Neural progenitor cell (in vitro differentiated cells): Measurements from ENCODE around the gene ASPRV1. TPM values are rescaled to one million over a fixed set of nuclear protein-coding genes. Genes with fewer than 3 reads are reported as not detected.

Source experiments
- DNase-seq: peaks from one replicate; pipeline ENCODE4 v3.0.0-alpha.2; 2016; ENCODE audit warnings: low spot score
- H2AFZ ChIP-seq: fragments of 200-600 bp; sonication (generic); replicated peaks from 2 replicates; pipeline ENCODE4 v1.6.1; 2016; ENCODE audit warnings: antibody characterized with exemption
- H3F3A ChIP-seq: fragments of 200-600 bp; sonication (generic); 2 replicates; pipeline ENCODE4 v1.6.1; 2016; ENCODE audit warnings: antibody characterized with exemption, low read depth
- H3K27ac ChIP-seq: fragments of 200-600 bp; sonication (generic); 2 replicates; pipeline ENCODE4 v1.5.1; 2016; ENCODE audit warnings: mild to moderate bottlenecking
- H3K27me3 ChIP-seq: fragments of 200-600 bp; sonication (generic); 2 replicates; pipeline ENCODE4 v1.6.1; 2016; ENCODE audit warnings: mild to moderate bottlenecking, moderate library complexity
- H3K36me3 ChIP-seq: fragments of 200-600 bp; sonication (generic); 2 replicates; pipeline ENCODE4 v1.5.1; 2016
- H3K4me1 ChIP-seq: fragments of 200-600 bp; sonication (generic); 2 replicates; pipeline ENCODE4 v1.6.1; 2016; ENCODE audit warnings: mixed run types
- H3K4me2 ChIP-seq: fragments of 200-600 bp; sonication (generic); 2 replicates; pipeline ENCODE4 v1.6.1; 2016
- H3K4me3 ChIP-seq: fragments of 200-600 bp; sonication (generic); 2 replicates; pipeline ENCODE4 v1.5.1; 2016
- H3K79me2 ChIP-seq: fragments of 200-600 bp; sonication (generic); 2 replicates; pipeline ENCODE4 v1.6.1; 2016; ENCODE audit warnings: low read depth
- H3K9ac ChIP-seq: fragments of 200-600 bp; sonication (generic); 2 replicates; pipeline ENCODE4 v1.6.1; 2016
- H3K9me3 ChIP-seq: fragments of 200-600 bp; sonication (generic); 2 replicates; pipeline ENCODE4 v1.5.1; 2016; ENCODE audit warnings: low read depth
- H4K20me1 ChIP-seq: fragments of 200-600 bp; sonication (generic); 2 replicates; pipeline ENCODE4 v1.6.1; 2016; ENCODE audit warnings: low read depth
- H3K27ac Mint-ChIP-seq: 3 replicates; pipeline ENCODE4 v1.8.0; 2021; ENCODE audit warnings: mixed read lengths
- H3K27me3 Mint-ChIP-seq: 2 replicates; pipeline ENCODE4 v1.8.0; 2022; ENCODE audit warnings: low read depth, mild to moderate bottlenecking, inconsistent platforms, moderate library complexity, mixed read lengths; ENCODE audit not compliant: insufficient read depth
- H3K36me3 Mint-ChIP-seq: 3 replicates; pipeline ENCODE4 v1.8.0; 2021; ENCODE audit warnings: mixed read lengths
- H3K4me1 Mint-ChIP-seq: 3 replicates; pipeline ENCODE4 v1.8.0; 2021; ENCODE audit warnings: mixed read lengths
- H3K4me3 Mint-ChIP-seq: 3 replicates; pipeline ENCODE4 v1.8.0; 2021; ENCODE audit warnings: mild to moderate bottlenecking, moderate library complexity, mixed read lengths
- H3K9me3 Mint-ChIP-seq: 3 replicates; pipeline ENCODE4 v1.8.0; 2020; ENCODE audit warnings: mixed read lengths
- EZH2 ChIP-seq: fragments of 200-600 bp; sonication (generic); IDR thresholded peaks from 2 replicates; pipeline ENCODE4 v1.6.1; 2017; ENCODE audit warnings: antibody characterized with exemption, mild to moderate bottlenecking, moderate library complexity
- EZH2phosphoT487 ChIP-seq: fragments of 200-600 bp; sonication (generic); IDR thresholded peaks from 2 replicates; pipeline ENCODE4 v1.6.1; 2017; ENCODE audit warnings: antibody characterized with exemption
- total RNA-seq: library from RNA; depleted of rRNA; stranded (reverse); fragments of >200 nt; gene quantifications from 2 replicates; pipeline ENCODE4 v1.2.3, GENCODE V29; 2015; ENCODE audit warnings: low replicate concordance
- TF ChIP-seq, protein P1 (sequence below): fragments of 200-600 bp; sonication (generic); IDR thresholded peaks from 2 replicates; pipeline ENCODE4 v1.5.1; 2017; ENCODE audit warnings: antibody characterized with exemption, mild to moderate bottlenecking

The ASPRV1 gene
- total RNA-seq, 1 donor from 2014 or later, result 0.30 TPM

DNA sequence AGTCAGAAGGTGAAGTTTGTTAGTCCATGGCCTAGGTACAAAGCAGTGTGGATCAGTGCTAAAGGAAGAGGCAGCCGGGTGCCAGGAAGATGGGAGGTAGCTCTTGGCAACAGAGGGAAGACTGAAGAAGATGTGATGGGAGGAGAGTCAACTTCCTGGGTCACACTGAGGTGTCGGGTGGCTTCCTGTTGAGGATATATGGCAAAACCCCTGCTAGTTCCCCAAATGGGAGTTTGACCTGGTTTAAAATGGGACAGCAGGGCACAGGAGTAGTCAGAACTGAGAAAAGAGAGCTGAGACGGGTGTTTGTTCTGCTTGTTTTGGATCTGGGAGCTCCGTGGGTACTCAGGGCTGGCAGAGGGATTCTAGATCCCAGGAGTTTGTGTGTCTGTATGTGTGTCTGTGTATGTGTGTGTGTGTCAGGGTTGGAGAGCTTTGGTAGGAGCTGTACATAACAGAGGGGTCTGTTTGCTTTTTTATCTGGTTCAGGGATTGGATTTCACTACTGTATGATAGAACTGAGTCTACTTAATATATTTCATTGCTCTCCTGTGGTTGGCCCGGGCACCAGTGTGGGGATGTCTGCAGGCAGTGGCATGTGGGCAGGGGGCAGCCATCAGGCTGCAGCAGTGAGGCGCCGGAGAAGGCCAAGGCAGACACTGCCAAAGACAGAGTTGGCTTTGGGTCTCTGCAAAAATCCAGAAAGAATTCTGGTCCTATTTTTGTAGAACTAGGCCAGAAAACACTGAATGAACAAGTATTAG, 29.4 kb downstream of the ASPRV1 start:
- TF ChIP-seq EZH2phosphoT487, result no peak
- TF ChIP-seq, protein P1, sequence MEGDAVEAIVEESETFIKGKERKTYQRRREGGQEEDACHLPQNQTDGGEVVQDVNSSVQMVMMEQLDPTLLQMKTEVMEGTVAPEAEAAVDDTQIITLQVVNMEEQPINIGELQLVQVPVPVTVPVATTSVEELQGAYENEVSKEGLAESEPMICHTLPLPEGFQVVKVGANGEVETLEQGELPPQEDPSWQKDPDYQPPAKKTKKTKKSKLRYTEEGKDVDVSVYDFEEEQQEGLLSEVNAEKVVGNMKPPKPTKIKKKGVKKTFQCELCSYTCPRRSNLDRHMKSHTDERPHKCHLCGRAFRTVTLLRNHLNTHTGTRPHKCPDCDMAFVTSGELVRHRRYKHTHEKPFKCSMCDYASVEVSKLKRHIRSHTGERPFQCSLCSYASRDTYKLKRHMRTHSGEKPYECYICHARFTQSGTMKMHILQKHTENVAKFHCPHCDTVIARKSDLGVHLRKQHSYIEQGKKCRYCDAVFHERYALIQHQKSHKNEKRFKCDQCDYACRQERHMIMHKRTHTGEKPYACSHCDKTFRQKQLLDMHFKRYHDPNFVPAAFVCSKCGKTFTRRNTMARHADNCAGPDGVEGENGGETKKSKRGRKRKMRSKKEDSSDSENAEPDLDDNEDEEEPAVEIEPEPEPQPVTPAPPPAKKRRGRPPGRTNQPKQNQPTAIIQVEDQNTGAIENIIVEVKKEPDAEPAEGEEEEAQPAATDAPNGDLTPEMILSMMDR, result no peak
- TF ChIP-seq EZH2, result no peak
- no peaks in the 10 kb centered on the region for H3K9me3 Mint-ChIP-seq
- no peak overlapping the region for H3K27ac Mint-ChIP-seq
- no peak overlapping the region for H3K27ac ChIP-seq
- H3K4me3 Mint-ChIP-seq, result no peak overlapping the region
- H3K4me1 Mint-ChIP-seq, result peaks cover 3% of the 10 kb centered on the region
- H3K36me3 ChIP-seq, result no peaks in the 10 kb centered on the region
- peaks cover 3% of the 10 kb centered on the region for H3F3A ChIP-seq
- H3K27me3 Mint-ChIP-seq, result peaks cover 3% of the 10 kb centered on the region
- H3K9me3 ChIP-seq, result no peaks in the 10 kb centered on the region
- no peak for DNase-seq
- no peak overlapping the region for H2AFZ ChIP-seq
- H3K4me3 ChIP-seq, result no peak overlapping the region
- no peak overlapping the region for H3K4me2 ChIP-seq
- no peaks in the 10 kb centered on the region for H3K4me1 ChIP-seq
- no peak overlapping the region for H3K9ac ChIP-seq
- no peaks in the 10 kb centered on the region for H3K79me2 ChIP-seq
- no peaks in the 10 kb centered on the region for H3K27me3 ChIP-seq
- no peaks in the 10 kb centered on the region for H4K20me1 ChIP-seq
- peaks cover 7% of the 10 kb centered on the region for H3K36me3 Mint-ChIP-seq

DNA sequence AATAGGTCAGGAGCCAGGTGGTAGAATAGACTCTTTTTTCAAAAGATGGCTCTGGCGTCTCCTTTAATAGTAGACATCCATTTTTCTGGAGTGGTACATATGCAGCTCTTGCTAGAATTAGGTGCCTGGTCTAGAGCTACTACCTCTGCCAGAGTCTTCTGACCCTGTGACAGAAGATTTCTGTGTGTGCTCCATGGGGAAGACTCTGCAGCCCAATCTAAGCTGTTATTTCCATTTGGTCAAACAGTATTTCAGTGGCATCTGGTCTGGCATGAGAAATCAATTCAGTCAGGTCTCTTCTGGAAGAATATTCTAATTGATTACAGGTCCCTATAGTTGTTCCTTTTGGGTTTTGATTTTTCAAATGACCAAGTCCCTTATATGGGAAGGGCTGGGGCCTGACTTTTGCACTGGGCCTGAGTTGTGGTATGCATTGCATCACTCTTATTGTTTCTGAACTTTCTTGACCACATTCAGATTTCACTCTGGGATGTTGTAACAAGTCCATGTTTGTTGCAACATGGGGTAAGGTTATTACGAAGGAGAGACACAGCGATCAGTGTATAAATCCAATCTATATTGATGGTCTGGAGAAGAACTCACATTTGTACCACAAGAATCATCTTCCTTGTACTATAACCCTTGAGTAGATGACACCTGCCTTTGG, 34.4 kb downstream of the ASPRV1 start:
- Histone ChIP-seq H3K4me2 (no peak overlapping the region), H3K4me1 (no peaks in the 10 kb centered on the region), H3F3A (peaks cover 3% of the 10 kb centered on the region), H3K27me3 (no peaks in the 10 kb centered on the region), H3K36me3 (no peaks in the 10 kb centered on the region), H3K4me3 (no peak overlapping the region), H3K79me2 (no peaks in the 10 kb centered on the region), H3K9me3 (no peaks in the 10 kb centered on the region), H3K9ac (no peak overlapping the region), H3K27ac (no peak overlapping the region), H4K20me1 (no peaks in the 10 kb centered on the region), H2AFZ (no peak overlapping the region)
- Mint-ChIP-seq H3K4me1 (no peaks in the 10 kb centered on the region), H3K4me3 (no peak overlapping the region), H3K9me3 (no peaks in the 10 kb centered on the region), H3K36me3 (peaks cover 5% of the 10 kb centered on the region), H3K27me3 (no peaks in the 10 kb centered on the region), H3K27ac (no peak overlapping the region)
- TF ChIP-seq EZH2phosphoT487, result no peak
- TF ChIP-seq EZH2, result no peak
- TF ChIP-seq, protein P1, result no peak
- no peak for DNase-seq

DNA sequence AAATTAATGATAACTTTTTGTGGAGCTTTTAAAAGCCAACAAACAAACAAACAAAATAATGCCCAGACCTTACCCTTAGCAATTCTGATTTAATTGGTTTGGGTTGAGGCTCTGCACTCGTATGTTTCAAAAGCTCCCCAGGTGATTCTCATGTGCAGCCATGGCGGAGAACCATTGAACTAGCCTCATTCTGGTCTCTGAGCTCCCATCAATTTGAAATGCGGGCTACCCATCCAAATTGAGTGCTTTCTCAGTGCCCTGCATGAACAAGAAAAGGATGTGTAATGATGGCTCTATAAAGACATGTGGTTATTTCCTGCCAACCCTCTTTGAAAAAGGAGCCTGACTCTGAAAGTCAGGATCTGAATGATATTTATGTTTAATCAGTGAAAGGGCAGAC, 38.3 kb downstream of the ASPRV1 start:
- TF ChIP-seq EZH2, result no peak
- no peak for TF ChIP-seq EZH2phosphoT487
- TF ChIP-seq, protein P1, result no peak
- no peak overlapping the region for H3K4me3 Mint-ChIP-seq

More for the DNA sequence above, 38.3 kb downstream of the ASPRV1 start:
- Histone ChIP-seq H3K27me3 (no peaks in the 10 kb centered on the region), H3K27ac (no peak overlapping the region), H2AFZ (no peak overlapping the region), H4K20me1 (no peaks in the 10 kb centered on the region), H3K9ac (no peak overlapping the region), H3K4me1 (no peaks in the 10 kb centered on the region), H3K36me3 (no peaks in the 10 kb centered on the region), H3K79me2 (no peaks in the 10 kb centered on the region), H3K4me3 (no peak overlapping the region), H3F3A (no peaks in the 10 kb centered on the region), H3K9me3 (no peaks in the 10 kb centered on the region), H3K4me2 (no peak overlapping the region)
- no peak overlapping the region for H3K27ac Mint-ChIP-seq
- H3K36me3 Mint-ChIP-seq, result peaks cover 5% of the 10 kb centered on the region
- no peaks in the 10 kb centered on the region for H3K4me1 Mint-ChIP-seq
- H3K9me3 Mint-ChIP-seq, result no peaks in the 10 kb centered on the region
- no peaks in the 10 kb centered on the region for H3K27me3 Mint-ChIP-seq
- DNase-seq, result no peak
